Measurements from ENCODE around the gene GNAS.

The GNAS gene

GRCh38 chr20:58854638-58855471 is 2.3 kb downstream of the GNAS start:
- no peak for DNase-seq

GRCh38 chr20:58855506-58856389 is 3.2 kb downstream of the GNAS start:
- DNase-seq = no peak

GRCh38 chr20:58863044-58863790 is 10.7 kb downstream of the GNAS start:
- DNase-seq = no peak

- DNase-seq = no peak
These were observed 11.8 kb downstream of the GNAS start for GRCh38 chr20:58864346-58864745.

GRCh38 chr20:58865843-58866242 is 13.3 kb downstream of the GNAS start:
- DNase-seq = no peak

GRCh38 chr20:58867211-58867610 is 14.7 kb downstream of the GNAS start:
- DNase-seq = no peak

- no peak for DNase-seq
These were observed 16.3 kb downstream of the GNAS start for GRCh38 chr20:58868795-58869194.

- DNase-seq = no peak
These were observed 17.2 kb downstream of the GNAS start for GRCh38 chr20:58869662-58870227.

GRCh38 chr20:58870293-58871014 is 17.9 kb downstream of the GNAS start:
- peak; percentile 62 for DNase-seq

- DNase-seq = no peak
These were observed 19.1 kb downstream of the GNAS start for GRCh38 chr20:58871533-58872102.

- DNase-seq = no peak
These were observed 22.0 kb downstream of the GNAS start for GRCh38 chr20:58874469-58874868.

- DNase-seq = no peak
These were observed 22.6 kb downstream of the GNAS start for GRCh38 chr20:58875111-58875510.

- no peak for DNase-seq
These were observed 23.1 kb downstream of the GNAS start for GRCh38 chr20:58875541-58876134.

- no peak for DNase-seq
These were observed 23.9 kb downstream of the GNAS start for GRCh38 chr20:58876437-58876836.

- no peak for DNase-seq
These were observed 24.8 kb downstream of the GNAS start for GRCh38 chr20:58877050-58877975.

- no peak for DNase-seq
These were observed 25.5 kb downstream of the GNAS start for GRCh38 chr20:58877976-58878360.

GRCh38 chr20:58878399-58878798 is 25.9 kb downstream of the GNAS start:
- DNase-seq = no peak

GRCh38 chr20:58880441-58880840 is 27.9 kb downstream of the GNAS start:
- DNase-seq = no peak

- peak; percentile 44 for DNase-seq
These were observed 28.7 kb downstream of the GNAS start for GRCh38 chr20:58880994-58881752.

All from hematopoietic multipotent progenitor cell treated with erythropoietin and hydrocortisone succinate and interleukin-3 and kit ligand, for 4 days (in vitro differentiated cells).